Measurements from ENCODE around the gene PSMD13.

GRCh38 chr11:271319-271715 lies 34.5 kb downstream of the PSMD13 start:
- TF ChIP-seq GATA2 (IDR thresholded peaks at IDR 0.05; ENCODE audit: low read depth, low read length), result no peak
- TF ChIP-seq GATA3 (IDR thresholded peaks at IDR 0.05; ENCODE audit: low read depth, low read length), result no peak
